GM18517 (cell line): ENCODE measurements around the gene TSG101.

Experiments used
- ATAC-seq: cut with Tn5 transposase; IDR thresholded peaks from one replicate; pipeline ENCODE4 v1.9.1; 2021; ENCODE audit warnings: mild to moderate bottlenecking, moderate library complexity; ENCODE audit not compliant: unreplicated experiment

TSG101 gene

DNA sequence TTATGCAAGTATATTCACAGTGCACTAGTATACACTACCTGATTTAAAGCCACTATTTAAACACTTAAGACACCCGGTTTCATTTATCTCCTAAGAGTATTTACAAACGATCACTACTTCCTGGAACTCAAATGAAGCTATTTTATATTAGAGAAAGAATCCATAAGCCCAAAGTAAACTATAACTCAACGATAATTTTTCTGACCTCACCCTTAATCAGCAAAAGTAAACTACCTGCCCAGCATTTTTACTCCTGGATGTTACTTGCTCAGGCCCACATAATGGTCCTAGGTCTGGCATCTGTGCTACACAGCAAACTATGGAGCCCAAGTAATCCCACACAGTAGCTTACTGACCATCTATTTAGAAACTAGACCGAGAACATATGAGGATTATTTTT lies 33.4 kb downstream of the TSG101 start:
- no peak for ATAC-seq

DNA sequence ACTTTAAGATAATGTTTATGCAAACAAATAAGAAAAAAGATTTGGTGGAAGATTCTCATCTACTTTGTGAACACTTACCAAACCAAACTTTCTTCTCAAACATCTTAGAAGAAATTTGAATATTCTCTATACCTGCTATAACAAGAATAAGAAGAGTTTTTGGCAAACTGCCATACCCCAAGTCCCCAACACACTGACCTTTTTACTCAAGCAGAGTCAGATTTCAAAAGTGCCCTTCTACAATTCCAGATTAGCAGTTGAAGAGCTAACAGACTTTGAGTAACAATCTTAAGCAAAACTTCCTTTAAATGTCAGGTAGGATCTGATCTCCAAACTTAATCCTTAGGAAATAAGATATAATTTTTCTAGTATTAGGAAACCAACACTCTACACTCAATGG lies 33.9 kb downstream of the TSG101 start:
- ATAC-seq: no peak

DNA sequence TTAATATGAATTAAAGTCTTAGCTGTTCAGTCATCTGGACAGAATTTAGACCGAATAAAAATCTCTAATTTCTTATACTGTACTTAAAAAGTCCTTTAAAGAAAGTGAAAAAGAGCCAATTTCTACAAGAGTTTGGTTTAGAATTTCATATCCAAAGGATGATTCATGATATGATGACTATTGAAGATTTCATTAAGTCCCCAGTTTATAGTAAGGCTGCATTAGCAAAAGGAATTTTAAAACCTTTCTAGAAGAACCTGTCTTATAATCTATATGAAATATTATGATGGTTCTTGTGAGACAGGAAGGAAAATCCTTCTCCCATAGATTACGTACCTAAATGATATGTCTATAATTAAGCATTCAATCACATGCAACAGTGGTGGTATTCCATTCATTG lies 34.8 kb downstream of the TSG101 start:
- ATAC-seq: no peak

DNA sequence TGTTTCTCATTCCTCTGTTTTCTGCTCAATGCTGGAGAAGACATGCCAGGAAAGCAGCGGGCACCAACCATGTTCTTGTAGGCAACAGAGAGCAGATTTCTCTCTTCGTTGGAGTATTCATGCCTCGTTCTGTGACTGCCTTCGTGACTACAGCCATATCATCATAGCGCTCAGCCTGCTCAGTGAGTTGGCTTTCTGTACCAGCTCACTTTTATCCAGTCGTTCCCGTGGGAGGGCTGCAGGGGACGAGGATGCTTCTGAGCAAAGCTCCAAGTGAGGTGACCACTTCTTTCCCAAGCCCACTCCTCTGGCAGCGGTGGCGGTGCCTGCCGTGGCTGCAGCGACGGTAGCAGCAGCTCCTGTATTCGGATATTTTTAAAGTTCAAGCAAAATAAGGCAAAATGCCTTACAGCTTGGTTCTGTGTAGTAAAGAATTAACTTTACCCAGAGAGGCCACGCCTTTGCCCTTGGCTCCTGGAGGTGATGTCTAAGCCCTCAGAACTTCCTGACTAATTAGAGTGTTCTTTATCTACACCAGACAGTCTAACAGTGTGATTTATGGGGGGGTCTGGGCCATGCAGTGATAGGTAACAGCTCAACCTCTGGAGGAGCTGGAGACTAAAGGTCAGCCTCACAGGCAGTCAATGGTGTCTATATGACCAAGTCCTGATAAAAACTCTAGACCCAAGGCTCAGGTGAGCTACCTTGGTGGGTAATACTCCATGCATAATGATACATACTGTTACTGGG lies 35.8 kb downstream of the TSG101 start:
- no peak for ATAC-seq

DNA sequence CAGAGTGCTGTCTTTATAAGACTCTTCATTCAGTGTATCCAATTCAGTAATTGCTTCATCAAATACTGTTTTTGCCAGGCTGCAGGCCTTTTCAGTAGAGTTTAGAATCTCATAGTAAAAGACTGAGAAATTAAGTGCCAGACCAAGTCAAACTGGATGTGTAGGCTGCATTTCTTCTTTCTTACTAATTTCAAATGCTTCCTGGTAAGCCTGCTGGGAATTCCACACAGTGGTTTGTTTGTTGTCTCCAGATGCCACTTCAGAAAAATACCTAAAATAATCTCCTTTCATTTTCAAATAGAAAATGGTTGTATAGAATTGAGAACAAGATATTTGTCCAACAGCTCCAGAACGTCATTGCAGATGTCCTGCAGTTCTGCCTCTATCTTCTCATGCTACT lies 36.4 kb downstream of the TSG101 start:
- ATAC-seq: no peak

DNA sequence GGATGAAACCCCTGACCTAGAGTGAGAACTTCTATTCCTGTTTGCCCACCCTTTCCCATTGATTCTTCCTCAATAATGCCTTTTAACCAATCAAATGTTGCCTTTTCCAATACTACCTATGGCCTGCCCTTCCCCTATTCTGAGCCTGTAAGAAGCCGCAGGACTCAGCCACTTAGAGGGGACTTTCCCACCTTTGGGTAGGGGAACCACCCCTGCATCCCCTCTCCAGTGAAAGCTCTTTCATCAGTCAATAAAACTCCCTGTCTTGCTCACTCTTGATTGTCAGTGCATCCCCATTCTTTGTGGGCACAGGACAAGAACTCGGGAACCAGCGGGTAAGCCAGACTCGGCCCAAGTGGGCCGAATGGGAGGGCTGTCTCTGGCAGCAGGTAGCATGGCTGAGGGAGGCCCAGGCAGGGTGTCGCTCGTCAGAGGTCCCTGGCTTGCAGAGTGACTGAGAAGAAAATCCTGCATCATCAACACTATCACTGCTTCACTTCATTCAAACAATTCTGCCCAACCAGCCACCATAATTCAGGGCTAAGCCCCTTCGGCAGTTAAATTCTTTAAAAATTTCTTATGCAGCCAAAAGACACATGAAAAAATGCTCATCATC lies 40.7 kb downstream of the TSG101 start:
- ATAC-seq: no peak

DNA sequence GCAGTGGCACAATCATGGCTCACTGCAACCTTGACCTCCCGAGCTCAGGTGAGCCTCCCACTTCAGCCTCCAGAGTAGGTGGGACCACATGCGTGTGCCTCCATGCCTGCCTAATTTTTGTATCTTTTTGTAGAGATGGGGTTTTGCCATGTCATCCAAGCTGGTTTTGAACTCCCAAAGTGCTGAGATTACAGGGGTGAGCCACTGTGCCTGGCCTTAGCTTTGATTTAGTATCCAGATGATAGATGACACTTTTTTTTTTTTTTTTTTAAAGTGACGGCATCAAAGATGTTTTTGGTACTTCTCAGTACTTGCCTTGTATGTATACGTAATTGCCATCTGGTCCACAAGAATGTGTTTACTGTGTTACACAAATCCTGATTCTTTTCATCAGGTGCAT lies 47.7 kb downstream of the TSG101 start:
- ATAC-seq: no peak

DNA sequence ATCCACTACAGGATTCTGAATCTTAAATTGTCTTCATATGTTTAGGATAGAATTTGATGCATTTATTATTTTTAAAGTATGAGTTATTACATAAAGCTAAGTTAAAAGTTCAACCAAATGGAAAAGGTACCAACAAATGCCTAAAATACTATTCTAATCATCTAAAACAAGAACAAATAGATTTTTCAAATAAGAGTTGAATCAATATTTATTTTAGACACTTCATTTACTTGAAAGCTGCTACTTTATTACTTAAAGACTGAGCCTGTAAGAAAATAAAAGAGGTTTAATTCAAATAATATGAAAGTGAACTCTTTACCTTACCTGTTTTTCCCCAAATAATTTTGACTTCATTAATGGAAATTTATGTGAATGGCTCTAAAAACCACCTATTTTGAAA lies 54.2 kb downstream of the TSG101 start:
- ATAC-seq: no peak

DNA sequence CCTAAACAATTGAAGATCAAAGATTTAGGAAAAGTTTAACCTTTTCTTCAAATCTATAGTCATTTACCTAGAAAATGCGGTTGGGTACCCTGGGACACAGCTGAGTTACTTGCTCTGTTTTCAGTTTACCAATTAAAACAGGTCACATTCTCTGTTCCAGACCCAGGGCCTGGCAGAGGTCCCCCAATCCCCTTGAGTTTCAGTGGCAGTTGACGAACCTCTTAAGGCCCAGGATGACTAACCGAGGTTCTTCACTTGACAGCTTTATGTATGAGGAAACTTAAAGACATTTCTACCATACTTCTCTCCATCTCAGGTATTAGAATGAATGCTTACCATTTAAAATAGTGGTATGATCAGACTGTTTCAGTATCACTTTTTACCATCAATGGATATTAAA lies 54.7 kb downstream of the TSG101 start:
- no peak for ATAC-seq

DNA sequence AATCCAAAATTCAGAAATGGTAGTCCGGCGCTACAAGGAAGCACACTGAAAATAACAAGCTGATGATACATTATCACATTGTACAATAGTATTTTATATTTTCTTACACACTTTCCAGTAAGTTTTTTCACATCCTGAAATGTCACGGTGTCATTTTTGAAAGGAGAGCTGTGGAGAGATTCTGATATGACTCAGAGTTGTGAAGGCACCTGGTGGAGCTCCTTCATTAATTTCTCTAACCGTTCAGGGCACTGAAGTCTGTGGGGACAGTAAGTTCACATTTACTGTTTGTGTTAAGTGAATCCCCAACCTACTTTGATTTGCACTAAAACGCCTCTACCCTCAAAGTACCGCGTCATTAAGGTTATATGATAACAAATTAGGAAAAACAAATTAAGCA lies 57.8 kb downstream of the TSG101 start:
- no peak for ATAC-seq

DNA sequence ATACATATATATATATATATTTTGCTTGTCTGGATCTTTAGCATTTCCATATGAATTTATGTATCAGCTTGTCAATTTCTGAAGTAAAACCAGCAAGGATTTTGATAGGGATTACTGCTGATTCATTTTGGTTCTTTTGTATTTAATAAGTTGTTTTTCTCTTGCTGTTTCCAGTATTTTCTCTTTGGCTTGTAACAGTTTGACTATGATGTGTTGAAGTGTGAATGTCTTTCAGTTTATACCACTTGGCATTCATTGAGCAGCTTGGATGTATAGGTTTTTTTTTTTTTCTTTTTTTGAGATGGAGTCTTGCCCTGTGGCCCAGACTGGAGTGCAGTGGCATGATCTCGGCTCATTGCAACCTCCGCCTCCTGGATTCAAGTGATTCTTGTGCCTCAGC lies 58.7 kb downstream of the TSG101 start:
- ATAC-seq: no peak

DNA sequence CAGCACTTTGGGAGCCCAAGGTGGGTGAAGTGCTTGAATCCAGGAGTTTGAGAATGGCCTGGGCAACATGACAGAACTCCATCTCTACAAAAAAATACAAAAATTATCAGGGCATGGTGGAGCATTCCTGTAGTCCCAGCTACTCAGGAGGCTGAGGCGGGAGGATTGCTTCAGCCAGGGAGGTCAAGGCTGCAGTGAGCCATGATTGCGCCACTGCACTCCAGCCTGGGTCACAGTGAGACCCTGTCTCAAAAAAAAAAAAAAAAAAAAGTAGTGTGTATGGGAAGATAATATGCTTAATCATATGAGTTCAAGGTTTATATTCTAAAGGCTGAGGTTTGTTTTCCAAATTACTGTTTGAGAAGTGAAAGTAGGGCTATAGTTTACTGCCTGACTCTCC lies 60.3 kb downstream of the TSG101 start:
- no peak for ATAC-seq

DNA sequence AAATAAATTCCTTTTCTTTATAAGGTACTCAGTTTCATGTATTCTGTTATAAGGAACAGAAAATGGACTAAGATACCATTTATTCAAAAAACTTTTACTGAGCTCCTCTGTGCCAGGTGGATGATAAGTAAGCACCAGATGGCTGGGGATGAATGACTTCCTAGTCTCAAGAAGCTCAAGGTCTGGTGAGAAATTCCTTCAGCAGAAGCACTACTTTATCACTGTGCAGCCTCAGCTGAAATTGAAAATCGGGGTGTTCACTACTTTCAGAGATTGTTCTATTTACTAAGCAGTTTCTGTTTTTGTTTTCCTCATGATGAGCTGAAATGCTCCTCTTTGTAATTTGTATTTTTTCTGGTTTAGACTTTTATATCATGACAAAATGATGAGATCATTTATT lies 63.3 kb downstream of the TSG101 start:
- ATAC-seq: no peak

DNA sequence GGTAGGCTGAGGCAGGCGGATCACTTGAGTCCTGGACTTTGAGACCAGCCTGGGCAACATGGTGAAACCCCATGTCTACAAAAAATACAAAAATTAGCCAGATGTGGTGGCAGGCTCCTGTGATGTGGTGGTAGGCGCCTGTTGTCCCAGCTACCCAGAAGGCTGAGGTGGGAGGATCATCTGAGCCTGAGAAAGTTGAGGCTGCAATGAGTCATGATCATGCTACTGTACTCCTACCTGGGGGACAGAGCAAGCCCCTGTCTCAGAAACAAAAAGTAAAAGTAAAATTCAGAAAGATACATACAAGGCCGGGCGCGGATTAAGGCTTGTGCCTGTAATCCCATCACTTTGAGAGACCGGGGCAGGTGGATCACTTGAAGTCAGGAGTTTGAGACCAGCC lies 64.8 kb downstream of the TSG101 start:
- ATAC-seq: no peak

DNA sequence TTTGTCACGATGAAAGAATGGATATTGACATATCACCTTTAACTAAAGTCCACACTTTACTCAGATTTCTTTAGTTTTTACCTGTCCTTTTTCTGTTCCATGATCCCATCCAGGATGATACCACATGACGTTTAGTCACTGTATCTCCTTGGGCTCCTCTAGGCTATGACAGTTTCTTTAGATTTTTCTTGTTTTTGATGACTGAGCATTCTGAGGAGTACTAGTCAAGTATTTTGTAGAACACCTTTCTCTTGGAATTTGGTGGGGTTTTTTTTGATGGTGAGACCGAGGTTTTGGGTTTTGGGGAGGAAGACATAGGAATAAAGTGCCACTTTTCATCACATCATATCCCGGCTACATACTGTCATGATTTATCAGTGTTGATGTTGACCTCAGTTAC lies 67.1 kb downstream of the TSG101 start:
- ATAC-seq: no peak

DNA sequence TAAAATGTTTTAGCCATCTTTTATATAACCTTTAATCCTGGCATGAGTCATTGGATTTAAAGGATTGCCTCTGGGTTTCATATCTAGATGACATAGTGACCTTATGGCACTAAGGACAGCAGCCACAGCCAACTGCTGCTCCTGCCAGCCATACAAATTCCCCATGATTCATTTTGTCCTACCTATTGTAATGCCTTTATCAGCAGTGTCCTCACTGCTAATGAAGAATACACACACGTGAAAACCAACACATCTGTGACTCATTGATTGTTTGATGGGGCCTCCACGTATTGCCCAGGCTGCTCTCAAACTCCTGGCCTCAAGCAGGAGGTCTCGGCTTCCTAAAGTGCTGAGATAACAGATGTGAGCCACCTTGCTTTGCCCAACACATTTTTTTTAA lies 69.3 kb downstream of the TSG101 start:
- ATAC-seq: no peak

DNA sequence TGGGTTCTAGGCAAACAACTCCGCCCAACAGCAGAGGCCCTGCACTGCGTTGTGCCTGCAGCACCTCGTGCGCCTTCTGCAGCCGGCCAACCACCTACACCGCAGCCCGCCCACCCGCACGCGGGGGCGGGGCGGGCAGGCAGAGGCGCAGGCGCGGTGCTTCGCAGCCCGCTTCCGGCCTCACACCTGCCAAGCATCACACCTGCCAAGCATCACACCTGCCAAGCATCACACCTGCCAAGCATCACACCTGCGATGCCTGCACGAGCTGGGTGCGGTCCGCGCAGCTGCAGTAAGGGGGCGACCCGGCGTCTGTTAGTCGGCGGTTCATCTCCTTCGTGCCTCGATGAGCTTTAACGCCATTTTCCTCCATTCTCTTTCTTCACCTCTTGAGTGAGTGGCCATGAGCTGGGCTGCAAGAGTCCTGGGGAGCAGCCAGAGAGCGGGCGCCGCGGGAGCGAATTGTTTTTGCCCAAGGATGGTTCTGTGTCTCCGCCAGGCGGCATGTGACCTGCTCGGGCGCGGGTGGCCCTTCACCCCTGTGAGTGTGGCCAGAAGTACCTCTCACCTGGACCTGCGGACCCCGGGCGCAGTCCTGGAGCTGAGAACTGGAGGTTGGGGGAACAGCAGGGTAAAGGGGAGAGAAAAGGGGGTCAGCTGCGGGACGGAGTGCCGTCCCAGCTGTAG lies 70.9 kb downstream of the TSG101 start, which contains the start of gene LDHAL6A:
Gene LDHAL6A, plus strand, starts transcription at position 171 of the 687 bp plus-strand sequence. CDS start 825 bp downstream, outside the sequence.
- no peak for ATAC-seq

DNA sequence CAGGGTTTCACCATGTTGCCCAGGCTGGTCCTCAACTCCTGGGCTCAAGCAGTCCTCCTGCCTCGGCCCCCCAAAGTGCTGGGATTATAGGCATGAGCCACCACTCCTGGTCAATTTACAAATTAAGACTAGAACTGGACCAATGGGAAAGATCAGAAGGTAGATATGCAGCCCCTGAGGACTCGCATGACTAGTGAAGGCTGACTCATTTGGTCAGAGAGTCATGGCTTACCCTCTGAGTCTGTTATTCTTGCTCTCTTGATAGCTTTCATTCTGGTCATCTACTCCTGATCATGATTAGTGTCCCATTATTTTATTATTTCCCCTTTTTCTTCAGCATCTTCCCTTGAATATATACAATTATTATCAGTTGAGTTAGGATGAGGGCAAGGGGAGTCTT lies 73.8 kb downstream of the TSG101 start:
- no peak for ATAC-seq

DNA sequence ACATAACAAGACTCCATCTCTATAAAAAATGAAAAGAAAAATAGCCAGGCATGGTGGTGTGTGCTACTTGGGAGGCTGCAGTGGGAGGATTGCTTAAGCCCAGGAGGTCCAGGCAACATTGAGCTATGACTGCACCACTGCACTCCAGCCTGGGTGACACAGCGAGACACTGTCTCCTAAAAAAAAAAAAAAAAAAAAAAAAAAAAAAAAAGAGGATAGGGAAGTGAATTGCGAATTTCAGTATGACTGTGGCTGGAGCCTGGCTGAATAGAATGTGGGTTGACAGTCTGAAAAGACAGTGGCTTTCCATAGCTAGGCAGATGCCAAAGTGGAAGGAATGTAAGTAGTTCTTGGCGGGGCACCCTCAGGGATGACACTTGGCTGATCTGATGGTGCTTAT lies 77.5 kb downstream of the TSG101 start:
- ATAC-seq: no peak

DNA sequence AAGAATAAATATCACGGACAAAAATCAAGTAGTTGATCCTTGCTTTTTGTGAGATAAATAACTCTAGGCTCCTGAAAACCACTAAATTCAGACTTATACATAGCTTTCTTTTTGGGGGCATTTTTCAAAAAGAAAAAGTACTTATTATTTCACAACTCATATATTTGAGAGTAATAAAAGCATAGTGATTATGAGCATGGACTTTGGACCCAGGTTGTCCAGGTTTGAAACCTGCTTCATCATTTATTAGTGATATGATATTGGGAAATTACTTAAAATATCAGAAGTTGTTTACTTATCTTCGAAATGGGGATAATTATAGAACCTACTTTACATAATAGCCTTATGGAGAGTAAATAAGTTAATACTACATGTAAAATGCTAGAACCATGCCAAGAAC lies 88.1 kb downstream of the TSG101 start:
- ATAC-seq: no peak
